ENCODE data around the gene MACROD2. TPM values are rescaled to one million over a fixed set of nuclear protein-coding genes. Genes with fewer than 3 reads are reported as not detected.
"Not testable (repeated sequence)": the region's sequence is repeated elsewhere in the genome, so short reads cannot be mapped to it uniquely, and the experiment has no call there.

The MACROD2 gene
- total RNA-seq, 1 experiment from 2014 or later: 0.86 TPM

DNA sequence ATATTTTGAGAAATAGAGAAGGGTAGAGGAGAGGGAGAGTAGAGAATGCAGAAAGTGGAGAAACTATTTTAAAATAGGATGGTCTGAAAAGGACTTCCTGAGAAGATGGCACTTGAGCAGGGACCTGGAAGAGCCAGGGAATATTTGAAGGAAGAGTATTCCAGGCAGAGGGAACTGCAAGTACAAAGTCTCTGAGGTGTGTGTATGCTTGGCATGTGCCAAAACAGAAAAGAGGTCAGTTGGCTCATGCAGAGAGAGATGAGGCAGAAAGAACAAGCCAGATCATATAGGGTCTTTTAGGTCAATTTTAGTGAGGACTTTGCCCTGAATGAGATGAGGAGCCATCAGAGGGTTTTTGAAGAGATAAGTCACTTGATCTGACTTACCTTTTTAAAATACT, 196.2 kb downstream of the MACROD2 start:
- DNase-seq (ENCODE audit: low read depth): no peak

DNA sequence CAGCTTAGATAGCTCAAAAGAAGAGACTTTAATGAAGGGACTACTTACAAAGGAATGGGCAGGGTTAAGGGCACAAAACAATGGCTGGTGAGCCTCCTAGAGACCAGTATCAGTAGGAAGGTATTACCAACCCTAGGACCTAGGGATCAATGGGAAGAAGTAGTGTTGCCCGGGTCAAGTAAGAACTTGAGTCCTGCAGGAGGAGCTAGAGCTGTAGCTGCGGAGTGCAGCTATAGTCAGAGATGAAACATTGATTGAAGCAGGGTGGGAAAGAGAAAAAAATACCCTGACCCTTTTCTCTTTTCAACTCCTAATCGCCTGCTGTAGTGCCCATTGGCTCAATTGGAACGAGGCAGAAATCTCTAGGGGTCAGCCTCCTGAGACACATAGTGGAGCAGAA, 198.1 kb downstream of the MACROD2 start:
- no peak for DNase-seq (ENCODE audit: low read depth)

GRCh38 chr20:14193885-14194284, 198.6 kb downstream of the MACROD2 start:
- no peak for DNase-seq (ENCODE audit: low read depth)

DNA sequence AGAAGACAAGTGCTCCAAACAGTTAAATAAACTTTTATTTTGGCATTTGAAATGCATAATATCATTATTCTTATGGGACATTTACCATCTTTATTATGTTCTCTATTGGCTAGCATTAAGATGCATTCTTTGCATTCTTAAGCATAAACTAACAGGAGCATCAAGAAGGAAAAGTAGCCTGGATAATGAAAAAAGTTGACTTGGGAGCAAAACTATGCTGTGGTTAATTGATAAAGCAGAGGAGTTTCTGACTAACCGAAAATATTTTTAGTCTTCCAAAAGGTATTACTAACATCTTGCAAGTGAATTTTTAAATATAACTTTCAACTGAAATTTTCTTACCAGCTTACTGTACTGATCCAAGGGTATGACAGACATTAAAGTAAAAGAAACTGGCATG, 201.8 kb downstream of the MACROD2 start:
- no peak for DNase-seq (ENCODE audit: low read depth)

DNA sequence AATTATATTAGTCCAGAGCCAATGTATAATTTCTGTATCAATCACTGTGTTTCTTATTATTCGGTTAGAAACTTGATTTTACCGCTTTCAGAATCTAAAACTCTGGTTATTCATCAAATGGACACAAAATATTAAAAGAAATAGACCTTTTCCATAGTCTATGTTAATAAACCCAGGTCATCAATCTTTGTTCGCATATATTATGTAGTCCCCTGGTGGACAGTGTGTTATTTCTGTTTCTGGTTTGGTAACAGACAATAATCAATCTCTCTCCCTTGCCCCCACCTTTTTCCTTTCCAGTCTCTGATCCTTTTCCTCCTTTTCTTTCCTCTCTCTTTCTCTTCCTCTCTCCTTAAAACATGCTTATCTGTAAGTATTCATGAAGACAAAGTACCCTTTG, 203.1 kb downstream of the MACROD2 start:
- no peak for DNase-seq (ENCODE audit: low read depth)

GRCh38 chr20:14199111-14199510, 203.8 kb downstream of the MACROD2 start:
- no peak for DNase-seq (ENCODE audit: low read depth)

- no peak for DNase-seq (ENCODE audit: low read depth)
These were observed 208.3 kb downstream of the MACROD2 start for GRCh38 chr20:14203657-14204056.

- no peak for DNase-seq (ENCODE audit: low read depth)
These were observed 212.3 kb downstream of the MACROD2 start for GRCh38 chr20:14207591-14207990.

DNA sequence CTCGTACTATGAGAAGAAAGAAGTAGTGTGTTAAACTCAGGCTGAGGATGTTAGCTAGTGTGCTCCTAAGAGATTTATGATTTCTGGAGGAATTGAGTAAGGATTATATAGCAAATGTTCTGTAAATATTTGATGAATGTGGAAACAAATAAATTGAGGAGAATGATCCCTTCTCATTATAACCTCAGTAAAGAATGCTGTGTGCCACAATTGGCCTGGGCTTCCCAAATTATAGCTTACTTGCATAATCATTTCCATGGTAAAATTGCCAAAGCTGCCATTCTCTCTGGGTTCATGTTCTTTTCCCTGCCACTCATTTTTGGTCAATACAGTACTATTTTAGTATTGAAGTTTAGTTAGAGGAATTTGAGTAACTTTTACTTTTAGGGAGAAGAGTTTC, 213.6 kb downstream of the MACROD2 start:
- no peak for DNase-seq (ENCODE audit: low read depth)

- DNase-seq (ENCODE audit: low read depth): no peak
These were observed 214.8 kb downstream of the MACROD2 start for GRCh38 chr20:14210146-14210545.

- no peak for DNase-seq (ENCODE audit: low read depth)
These were observed 218.7 kb downstream of the MACROD2 start for GRCh38 chr20:14214046-14214445.

GRCh38 chr20:14215880-14216279, 220.6 kb downstream of the MACROD2 start:
- not testable (repeated sequence) for DNase-seq (ENCODE audit: low read depth)

DNA sequence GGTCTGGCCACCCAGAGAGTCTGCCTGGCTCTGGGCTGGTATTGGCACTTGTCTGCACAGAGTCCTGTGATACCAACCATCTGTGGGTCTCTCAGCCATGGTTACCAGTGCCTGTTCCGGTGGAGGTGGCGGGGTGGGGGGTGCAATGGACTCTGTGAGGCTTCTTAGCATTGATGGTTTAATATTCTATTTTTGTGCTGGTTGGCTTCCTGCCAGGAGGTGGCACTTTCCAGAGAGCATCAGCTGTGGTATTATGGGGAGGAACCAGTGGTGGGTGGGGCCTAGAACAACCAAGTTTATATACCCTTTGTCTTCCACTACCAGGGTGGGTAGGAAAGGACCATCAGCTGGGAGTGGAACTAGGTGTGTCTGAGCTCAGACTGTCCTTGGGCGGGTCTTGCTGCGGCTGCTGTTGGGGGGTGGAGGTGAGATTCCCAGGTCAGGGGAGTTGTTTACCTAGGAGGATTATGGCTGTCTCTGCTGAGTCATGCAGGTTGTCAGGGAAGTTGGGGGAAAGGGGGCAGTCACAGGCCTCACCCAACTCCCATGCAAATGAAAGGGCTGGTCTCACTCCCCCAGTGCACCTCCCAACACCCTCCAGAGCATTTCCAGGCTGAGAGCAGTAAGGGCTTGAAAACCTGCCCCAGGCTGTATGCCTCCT, 224.6 kb downstream of the MACROD2 start:
- DNase-seq (ENCODE audit: low read depth): no peak

GRCh38 chr20:14220986-14221385, 225.7 kb downstream of the MACROD2 start:
- no peak for DNase-seq (ENCODE audit: low read depth)

DNA sequence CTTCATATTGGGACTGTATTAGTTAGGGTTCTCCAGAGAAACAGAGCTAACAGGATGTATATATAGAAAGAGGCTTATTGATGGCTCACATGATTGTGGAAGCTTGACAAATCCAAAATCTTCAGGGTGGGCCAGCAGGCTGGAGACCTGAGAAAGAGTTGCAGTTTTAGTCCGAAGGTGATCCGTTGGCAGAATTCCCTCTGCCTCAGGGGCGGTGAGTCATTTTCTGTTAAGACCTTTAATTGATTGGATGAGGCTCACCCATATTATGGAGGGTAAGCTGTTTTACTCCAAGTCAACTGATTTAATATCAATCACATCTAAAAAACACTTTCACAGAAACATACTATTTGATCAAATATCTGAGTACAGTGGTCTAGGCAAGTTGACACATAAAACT, 228.5 kb downstream of the MACROD2 start:
- DNase-seq (ENCODE audit: low read depth): no peak

DNA sequence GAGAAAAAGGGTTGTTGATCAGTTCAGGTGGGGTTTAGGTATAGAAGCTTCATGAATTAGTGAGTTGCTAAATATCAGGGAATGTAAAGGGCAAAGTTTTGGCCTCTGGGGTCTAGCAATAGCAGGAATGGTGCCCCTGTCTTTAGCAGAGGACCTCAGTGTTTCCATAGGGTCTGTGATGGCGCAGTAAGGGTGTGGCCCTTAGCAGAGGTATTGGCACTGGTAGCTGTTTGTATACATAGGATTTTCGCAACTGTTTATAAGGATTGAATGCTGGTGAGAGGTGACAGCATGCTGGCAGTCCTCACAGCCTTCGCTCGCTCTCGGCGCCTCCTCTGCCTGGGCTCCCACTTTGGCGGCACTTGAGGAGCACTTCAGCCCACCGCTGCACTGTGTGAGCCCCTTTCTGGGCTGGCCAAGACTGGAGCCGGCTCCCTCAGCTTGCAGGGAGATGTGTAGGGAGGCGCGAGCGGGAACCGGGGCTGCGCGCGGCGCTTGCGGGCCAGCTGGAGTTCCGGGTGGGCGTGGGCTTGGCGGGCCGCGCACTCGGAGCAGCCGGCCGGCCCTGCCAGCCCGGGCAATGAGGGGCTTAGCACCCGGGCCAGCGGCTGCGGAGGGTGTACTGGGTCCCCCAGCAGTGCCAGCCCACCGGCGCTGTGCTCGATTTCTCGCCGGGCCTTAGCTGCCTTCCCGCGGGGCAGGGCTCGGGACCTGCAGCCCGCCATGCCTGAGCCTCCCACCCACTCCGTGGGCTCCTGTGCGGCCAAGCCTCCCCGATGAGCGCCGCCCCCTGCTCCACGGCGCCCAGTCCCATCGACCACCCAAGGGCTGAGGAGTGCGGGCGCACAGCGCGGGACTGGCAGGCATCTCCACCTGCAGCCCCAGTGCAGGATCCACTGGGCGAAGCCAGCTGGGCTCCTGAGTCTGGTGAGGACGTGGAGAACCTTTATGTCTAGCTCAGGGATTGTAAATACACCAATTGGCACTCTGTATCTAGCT, 231.0 kb downstream of the MACROD2 start:
- not testable (repeated sequence) for DNase-seq (ENCODE audit: low read depth)

DNA sequence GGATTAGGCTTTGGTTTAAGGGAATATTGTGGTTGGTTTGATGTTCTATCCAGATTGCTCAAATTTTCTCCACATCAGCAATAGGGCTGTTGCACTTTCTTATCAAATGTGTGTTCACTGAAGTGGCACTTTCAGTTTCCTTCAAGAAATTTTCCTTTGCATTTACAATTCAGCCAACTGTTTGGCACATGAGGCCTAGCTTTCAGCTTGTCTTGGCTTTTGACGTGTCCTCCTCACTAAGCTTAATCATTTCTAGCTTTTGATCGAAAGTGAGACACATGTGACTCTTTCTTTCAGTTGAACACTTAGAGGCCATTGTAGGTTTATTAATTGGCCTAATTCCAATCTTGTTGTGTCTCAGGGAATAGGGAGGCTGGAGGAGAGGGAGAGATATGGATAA, 237.3 kb downstream of the MACROD2 start:
- no peak for DNase-seq (ENCODE audit: low read depth)

- no peak for DNase-seq (ENCODE audit: low read depth)
These were observed 239.5 kb downstream of the MACROD2 start for GRCh38 chr20:14234666-14235295.

GRCh38 chr20:14235355-14235754, 240.0 kb downstream of the MACROD2 start:
- no peak for DNase-seq (ENCODE audit: low read depth)

DNA sequence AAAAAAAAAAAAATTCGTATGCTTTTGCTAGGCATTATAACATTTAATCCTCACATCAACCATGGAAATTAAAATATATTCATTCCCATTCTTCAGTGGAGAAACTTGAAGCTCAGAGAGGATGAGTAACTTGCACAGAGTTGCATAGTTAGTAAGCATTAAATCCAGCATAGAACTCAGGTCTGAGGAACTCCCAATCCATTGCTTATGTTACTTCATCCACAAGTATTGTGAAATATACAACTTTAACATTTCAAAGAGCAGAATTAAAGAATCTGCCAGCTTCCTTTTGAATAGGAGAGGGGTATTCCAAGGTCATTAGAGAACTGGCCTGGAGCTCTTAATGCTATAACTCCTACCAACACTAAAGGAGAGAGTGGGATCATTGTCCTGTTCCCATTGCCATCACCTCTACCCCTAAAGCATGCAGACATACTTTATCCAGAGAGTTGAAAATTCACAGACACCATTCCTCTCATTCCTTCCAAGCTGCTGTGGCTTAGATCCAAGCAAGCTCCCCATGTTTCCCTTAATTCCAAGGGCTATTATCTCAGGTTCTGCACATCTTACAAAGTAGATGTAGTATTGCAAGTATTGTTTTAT, 250.2 kb downstream of the MACROD2 start:
- no peak for DNase-seq (ENCODE audit: low read depth)

GRCh38 chr20:14259689-14260088, 264.4 kb downstream of the MACROD2 start:
- no peak for DNase-seq (ENCODE audit: low read depth)

GRCh38 chr20:14260367-14260766, 265.1 kb downstream of the MACROD2 start:
- DNase-seq (ENCODE audit: low read depth): no peak

Measured in Daoy (cell line).